GM20000 (cell line): ENCODE results near the gene HIPK4.

Experiments
- DNase-seq: peaks from one replicate; pipeline ENCODE4 v3.0.0; 2012; ENCODE audit warnings: low spot score
- CTCF ChIP-seq: IDR thresholded peaks from 2 replicates; pipeline ENCODE4 v1.5.1; 2012; ENCODE audit warnings: mild to moderate bottlenecking, control low read depth; ENCODE audit errors: extremely low read depth, missing control alignments

Gene HIPK4

DNA sequence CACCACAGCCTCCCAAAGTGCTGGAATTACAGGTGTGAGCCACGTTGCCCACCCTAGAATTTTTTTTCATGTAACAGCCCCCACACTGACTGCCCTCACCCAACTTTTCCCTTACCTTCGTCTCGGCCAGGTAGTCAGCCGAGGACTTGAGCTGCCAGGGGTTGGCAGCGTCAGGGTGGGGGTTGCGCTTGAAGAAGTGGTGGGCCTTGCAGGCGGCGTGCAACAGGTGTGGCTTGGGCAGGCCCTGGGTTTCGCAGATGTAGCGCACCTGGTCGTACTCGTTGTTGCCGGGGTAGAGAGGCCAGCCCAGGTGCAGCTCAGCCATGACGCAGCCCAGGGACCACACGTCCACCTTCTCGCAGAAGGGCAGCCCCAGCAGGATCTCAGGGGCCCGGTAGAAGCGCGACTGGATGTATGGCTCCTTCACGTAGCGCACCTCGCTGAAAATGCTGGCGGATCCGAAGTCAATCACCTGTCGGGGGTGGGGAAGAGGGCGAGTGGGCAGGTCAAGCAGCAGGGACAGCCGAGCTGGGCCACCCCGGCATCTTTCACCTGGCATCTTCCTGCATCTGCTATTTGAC lies 6.2 kb downstream of the HIPK4 start:
- no peak for TF ChIP-seq CTCF
- no peak for DNase-seq

DNA sequence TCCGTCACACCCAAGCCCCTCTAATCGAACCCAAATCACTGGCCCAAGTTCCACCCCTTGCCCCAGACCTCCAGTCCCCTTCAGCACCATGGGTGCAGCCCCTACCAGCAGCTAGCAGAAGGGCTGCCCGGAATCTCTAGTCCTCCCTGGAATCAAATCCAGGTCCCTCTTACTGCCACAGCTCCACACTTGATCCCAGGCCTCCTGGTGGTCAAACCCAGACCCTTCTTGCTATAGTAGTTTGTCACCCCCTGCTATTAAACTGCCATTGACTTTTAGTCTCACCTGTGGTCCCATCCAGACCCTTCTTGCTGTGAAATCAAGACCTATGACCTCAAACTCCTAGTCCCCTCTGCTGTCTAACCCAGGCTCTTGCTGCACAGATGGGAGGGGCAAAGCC lies 8.7 kb downstream of the HIPK4 start:
- no peak for DNase-seq
- TF ChIP-seq CTCF = no peak

DNA sequence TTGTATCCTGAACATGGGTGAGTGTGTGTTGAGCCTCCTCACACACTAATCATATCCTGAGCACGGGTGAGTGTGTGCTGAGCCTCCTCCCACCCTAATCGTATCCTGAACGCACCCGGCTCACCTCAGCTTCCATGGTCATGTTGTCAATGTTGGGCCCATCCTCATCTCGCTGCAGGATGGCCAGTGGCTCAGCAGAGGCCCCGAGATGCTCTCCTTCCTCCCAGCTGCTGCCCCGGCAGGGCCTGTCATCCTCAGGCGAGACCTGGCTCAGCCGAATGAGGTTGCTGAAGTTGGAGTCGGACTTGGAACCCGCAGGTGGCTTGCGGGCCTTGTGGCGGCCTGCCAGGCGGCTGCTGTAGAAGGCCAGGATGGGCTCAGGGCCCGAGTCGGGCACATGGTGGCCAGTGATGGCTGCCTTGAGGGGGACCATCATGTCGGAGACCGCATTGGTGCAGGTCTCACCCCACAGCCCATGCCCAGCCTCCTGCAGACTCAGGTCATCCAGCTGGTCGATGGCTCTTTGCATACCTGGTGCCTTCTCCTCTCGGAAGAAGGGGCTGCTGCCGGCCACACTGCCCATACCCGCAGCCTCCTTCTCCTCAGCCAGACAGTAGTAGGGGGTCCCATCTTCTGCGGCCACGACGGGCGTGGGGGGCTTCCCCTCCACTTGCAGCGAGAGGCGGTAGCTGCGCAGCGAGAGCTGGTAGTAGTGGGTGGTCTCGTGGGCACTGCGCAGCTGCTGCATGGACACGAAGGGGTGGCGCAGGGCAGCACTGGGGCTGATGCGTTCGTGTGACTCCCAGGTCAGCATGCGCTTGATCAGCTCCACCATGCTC lies 9.6 kb downstream of the HIPK4 start:
- TF ChIP-seq CTCF = no peak
- DNase-seq = no peak

DNA sequence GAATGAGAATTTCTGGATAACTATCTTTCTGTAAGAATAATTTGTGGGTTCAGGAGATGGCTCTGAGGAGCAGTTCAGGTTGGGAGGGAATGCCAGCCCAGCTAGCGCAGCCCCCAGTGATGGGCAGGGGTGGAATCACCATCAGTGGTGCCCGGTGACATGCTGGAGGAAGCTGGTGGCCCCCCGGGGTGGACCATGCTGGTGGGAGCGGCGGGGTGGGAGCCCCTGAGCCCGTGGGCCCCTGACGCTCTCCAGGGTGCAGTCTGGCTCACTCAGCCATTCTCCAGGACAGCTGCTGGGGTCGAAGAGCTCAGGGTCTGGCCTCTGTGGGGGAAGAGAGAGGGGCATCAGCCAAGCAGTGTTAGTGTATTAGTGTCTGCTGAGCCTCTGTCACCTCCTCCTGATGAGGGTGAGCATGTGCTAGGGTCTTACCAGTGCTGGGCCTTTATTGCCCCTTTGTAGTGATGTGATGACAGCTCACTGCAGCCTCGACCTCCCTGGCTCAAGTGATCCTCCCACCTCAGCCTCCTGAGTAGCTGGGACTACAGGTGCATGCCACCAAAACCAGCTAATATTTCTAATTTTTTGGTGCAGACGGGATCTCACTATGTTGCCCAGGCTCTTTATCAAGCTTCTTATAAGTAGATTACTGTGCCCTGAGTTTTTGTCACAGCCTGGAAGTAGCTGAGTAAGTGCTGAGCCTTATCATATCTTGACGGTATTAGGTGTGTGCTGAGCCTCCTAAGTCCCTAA lies 10.4 kb downstream of the HIPK4 start:
- no peak for DNase-seq

GRCh38 chr19:40378509-40378908 lies 11.5 kb downstream of the HIPK4 start:
- TF ChIP-seq CTCF = no peak
- DNase-seq = no peak

More for the DNA sequence above, 10.4 kb downstream of the HIPK4 start:
- TF ChIP-seq CTCF = no peak

- TF ChIP-seq CTCF = no peak
- no peak for DNase-seq
These were observed 12.1 kb downstream of the HIPK4 start for GRCh38 chr19:40377876-40378385.
